Measurements from ENCODE around the gene METTL25. TPM values are rescaled to one million over a fixed set of nuclear protein-coding genes. Genes with fewer than 3 reads are reported as not detected.

Gene METTL25
- total RNA-seq, 1 experiment from 2014 or later = 11.6 TPM

- H2BK120ac ChIP-seq (ENCODE audit: low read depth, low read length, poor library complexity, severe bottlenecking) = no peak overlapping the region
- no peak overlapping the region for H4K8ac ChIP-seq (replicated peaks; ENCODE audit: insufficient read length, low read depth, low read length)
- peaks cover 14 to 16% of the 10 kb centered on the region in 2 experiments for H3K4me1 Mint-ChIP-seq
- no peaks in the 10 kb centered on the region for H3K27me3 Mint-ChIP-seq (ENCODE audit: low read depth)
- no peak overlapping the region for H3K9ac ChIP-seq (ENCODE audit: extremely low read depth, insufficient read length, low read length)
- H3K27ac Mint-ChIP-seq = peak overlapping the region; percentile 26 to 92 (median 44); a peak in 3 of 7 replicates
- no peak overlapping the region for H2BK12ac ChIP-seq (ENCODE audit: insufficient read length, low read depth, low read length)
- H3K18ac ChIP-seq (ENCODE audit: insufficient read length, low read depth, low read length) = no peak overlapping the region
- peaks cover 4% of the 10 kb centered on the region; the same call in 1 of the 2 replicates for H3K4me1 ChIP-seq (ENCODE audit: insufficient read depth, low read length)
- H3K79me2 ChIP-seq (ENCODE audit: insufficient read depth, low read length) = no peaks in the 10 kb centered on the region
- no CpG with 5 or more reads among the region's 1 CpG for WGBS (ENCODE audit: extremely low coverage, insufficient read length, low lambda C conversion rate)
- H2BK5ac ChIP-seq (ENCODE audit: insufficient read length, low read length) = no peak overlapping the region
- no peak overlapping the region for H2AFZ ChIP-seq (ENCODE audit: low read length)
- H3T11ph ChIP-seq (ENCODE audit: low read length) = no peak overlapping the region
- TF ChIP-seq, protein P1, sequence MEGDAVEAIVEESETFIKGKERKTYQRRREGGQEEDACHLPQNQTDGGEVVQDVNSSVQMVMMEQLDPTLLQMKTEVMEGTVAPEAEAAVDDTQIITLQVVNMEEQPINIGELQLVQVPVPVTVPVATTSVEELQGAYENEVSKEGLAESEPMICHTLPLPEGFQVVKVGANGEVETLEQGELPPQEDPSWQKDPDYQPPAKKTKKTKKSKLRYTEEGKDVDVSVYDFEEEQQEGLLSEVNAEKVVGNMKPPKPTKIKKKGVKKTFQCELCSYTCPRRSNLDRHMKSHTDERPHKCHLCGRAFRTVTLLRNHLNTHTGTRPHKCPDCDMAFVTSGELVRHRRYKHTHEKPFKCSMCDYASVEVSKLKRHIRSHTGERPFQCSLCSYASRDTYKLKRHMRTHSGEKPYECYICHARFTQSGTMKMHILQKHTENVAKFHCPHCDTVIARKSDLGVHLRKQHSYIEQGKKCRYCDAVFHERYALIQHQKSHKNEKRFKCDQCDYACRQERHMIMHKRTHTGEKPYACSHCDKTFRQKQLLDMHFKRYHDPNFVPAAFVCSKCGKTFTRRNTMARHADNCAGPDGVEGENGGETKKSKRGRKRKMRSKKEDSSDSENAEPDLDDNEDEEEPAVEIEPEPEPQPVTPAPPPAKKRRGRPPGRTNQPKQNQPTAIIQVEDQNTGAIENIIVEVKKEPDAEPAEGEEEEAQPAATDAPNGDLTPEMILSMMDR (conservative IDR thresholded peaks at IDR 0.05) = no peak
- no peak for DNase-seq
- no peak overlapping the region for H3K56ac ChIP-seq (ENCODE audit: insufficient read length, low read depth, low read length)
- H3K23me2 ChIP-seq (ENCODE audit: insufficient read length, low read depth, low read length, poor library complexity, severe bottlenecking) = no peaks in the 10 kb centered on the region
- H3K4me2 ChIP-seq (ENCODE audit: insufficient read depth, insufficient read length, low read length) = no peak overlapping the region
- no peak overlapping the region for H3K23ac ChIP-seq (ENCODE audit: insufficient read length, low read depth, low read length)
- H4K20me1 ChIP-seq (ENCODE audit: control insufficient read depth, insufficient read depth, insufficient read length) = no peaks in the 10 kb centered on the region
- no peak overlapping the region for H3K27ac ChIP-seq (ENCODE audit: insufficient read length, low read depth, low read length)
- no peaks in the 10 kb centered on the region for H3K9me3 Mint-ChIP-seq
- H2AK5ac ChIP-seq (ENCODE audit: insufficient read length, low read length) = no peak overlapping the region
- H4K91ac ChIP-seq (ENCODE audit: insufficient read length, low read depth, low read length) = no peak overlapping the region
- no peaks in the 10 kb centered on the region for H3K79me1 ChIP-seq (ENCODE audit: insufficient read depth, low read depth, low read length, poor library complexity, severe bottlenecking)
- H3K4me3 Mint-ChIP-seq = no peak overlapping the region
- H3K9me3 ChIP-seq (ENCODE audit: control insufficient read depth, low read depth, low read length) = no peaks in the 10 kb centered on the region
- H3K27me3 ChIP-seq (ENCODE audit: insufficient read depth, low read length) = no peaks in the 10 kb centered on the region
- H3K14ac ChIP-seq (ENCODE audit: insufficient read depth, low read length) = no peak overlapping the region
- no peak overlapping the region for H4K5ac ChIP-seq (ENCODE audit: insufficient read length, low read depth, low read length)
- H2BK15ac ChIP-seq (ENCODE audit: low read depth, low read length) = no peak overlapping the region
- H3K4ac ChIP-seq (ENCODE audit: low read depth, low read length) = no peak overlapping the region
- H3K36me3 Mint-ChIP-seq (ENCODE audit: insufficient read depth in 1 of 3, low read depth in 3 of 3) = no peaks in the 10 kb centered on the region
- H2BK20ac ChIP-seq (ENCODE audit: low read depth, low read length, poor library complexity, severe bottlenecking) = no peak overlapping the region
These were observed 28.8 kb upstream of the METTL25 start for GRCh38 chr12:82329508-82329907.
